Cardiac fibroblast (primary cell): ENCODE measurements around the gene PANK1.

Experiments
- DNase-seq, 2 donors: peaks; one replicate each; pipeline versions ENCODE4 v3.0.0 to v3.0.0-alpha.2; 2010; ENCODE audit warnings: low read depth in 2 of 2
- H3K4me3 ChIP-seq, 2 donors: replicated peaks in 1 of 2; 1 replicate in 1 of 2; 2 replicates in 1 of 2; pipeline ENCODE4 v1.5.1; 2011; ENCODE audit warnings: low read depth in 2 of 2, low read length in 2 of 2, mild to moderate bottlenecking in 2 of 2, moderate library complexity in 1 of 2
- TF ChIP-seq, protein P1 (sequence below): IDR thresholded peaks from one replicate; pipeline ENCODE4 v1.5.1; 2011; ENCODE audit warnings: low read depth, mild to moderate bottlenecking, low read length, inconsistent platforms

PANK1 gene

GRCh38 chr10:89646889-89647657 is 2.0 kb upstream of the PANK1 start:
- TF ChIP-seq, protein P1, sequence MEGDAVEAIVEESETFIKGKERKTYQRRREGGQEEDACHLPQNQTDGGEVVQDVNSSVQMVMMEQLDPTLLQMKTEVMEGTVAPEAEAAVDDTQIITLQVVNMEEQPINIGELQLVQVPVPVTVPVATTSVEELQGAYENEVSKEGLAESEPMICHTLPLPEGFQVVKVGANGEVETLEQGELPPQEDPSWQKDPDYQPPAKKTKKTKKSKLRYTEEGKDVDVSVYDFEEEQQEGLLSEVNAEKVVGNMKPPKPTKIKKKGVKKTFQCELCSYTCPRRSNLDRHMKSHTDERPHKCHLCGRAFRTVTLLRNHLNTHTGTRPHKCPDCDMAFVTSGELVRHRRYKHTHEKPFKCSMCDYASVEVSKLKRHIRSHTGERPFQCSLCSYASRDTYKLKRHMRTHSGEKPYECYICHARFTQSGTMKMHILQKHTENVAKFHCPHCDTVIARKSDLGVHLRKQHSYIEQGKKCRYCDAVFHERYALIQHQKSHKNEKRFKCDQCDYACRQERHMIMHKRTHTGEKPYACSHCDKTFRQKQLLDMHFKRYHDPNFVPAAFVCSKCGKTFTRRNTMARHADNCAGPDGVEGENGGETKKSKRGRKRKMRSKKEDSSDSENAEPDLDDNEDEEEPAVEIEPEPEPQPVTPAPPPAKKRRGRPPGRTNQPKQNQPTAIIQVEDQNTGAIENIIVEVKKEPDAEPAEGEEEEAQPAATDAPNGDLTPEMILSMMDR = no peak
- DNase-seq = no peak
- no peak overlapping the region for H3K4me3 ChIP-seq

DNA sequence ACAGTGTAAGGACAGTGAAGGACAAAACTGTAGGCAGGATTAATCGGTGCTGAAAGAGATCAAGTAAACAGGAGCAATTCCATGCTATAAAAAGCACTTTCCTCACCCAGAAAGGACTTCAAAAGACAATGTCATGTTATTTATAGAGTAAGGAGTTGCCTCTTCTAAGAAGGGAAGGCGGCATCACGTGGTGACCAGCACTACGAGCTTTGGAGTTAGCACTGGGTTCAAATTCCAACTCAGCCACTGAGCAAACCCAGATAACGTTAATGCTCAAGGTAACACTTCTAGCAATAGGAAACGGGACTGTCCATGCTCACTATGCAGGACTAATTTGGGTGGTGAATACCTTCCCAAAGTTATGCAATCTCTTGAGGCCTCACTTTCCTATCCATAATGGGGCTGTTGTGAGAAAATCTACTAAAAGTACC is 715 bp upstream of the PANK1 start:
- H3K4me3 ChIP-seq = peak overlapping the region; percentile 69 to 73
- TF ChIP-seq, protein P1 = no peak

GRCh38 chr10:89644691-89644966 is 413 bp downstream of the PANK1 start:
- TF ChIP-seq, protein P1 = no peak
- no peak for DNase-seq
- peak overlapping the region; percentile 69 to 73 for H3K4me3 ChIP-seq

More for the DNA sequence above, 715 bp upstream of the PANK1 start:
- no peak for DNase-seq

- peak overlapping the region; percentile 69 to 73 for H3K4me3 ChIP-seq
- TF ChIP-seq, protein P1 = no peak
- DNase-seq = peak; percentile 96 to 97
These were observed 991 bp downstream of the PANK1 start for GRCh38 chr10:89643812-89644690.

DNA sequence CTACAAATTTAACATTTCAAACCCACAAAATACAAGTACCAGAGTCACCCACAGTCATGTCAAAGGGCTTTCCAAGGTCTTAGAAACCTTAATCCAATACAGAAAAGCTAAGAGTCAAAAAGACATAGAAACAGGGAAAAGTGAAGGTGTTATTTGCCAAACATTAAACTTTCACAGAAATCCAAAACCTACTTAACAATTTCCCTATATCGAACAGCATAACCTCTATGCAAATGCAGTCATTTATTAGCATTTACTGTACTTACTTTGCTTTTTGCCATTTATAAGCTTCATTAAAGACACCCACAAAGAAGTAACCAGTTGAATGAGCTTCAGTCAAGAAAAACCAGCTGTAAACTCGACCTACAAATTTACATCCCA is 1.6 kb downstream of the PANK1 start:
- DNase-seq = no peak
- TF ChIP-seq, protein P1 = no peak
- H3K4me3 ChIP-seq = peak overlapping the region; percentile 69 to 73

GRCh38 chr10:89642193-89642592 is 2.8 kb downstream of the PANK1 start:
- H3K4me3 ChIP-seq = no peak overlapping the region
- TF ChIP-seq, protein P1 = no peak
- DNase-seq = no peak
